SK-N-SH treated with all-trans-retinoic acid at 6 μM for 48 hours (cell line): Measurements from ENCODE around the gene TFCP2L1.

Experiments
- ATAC-seq: fragments of 200-7000 bp; cut with Tn5 transposase; 3 replicates; pipeline ENCODE4 v1.9.1; 2020; ENCODE audit warnings: mild to moderate bottlenecking, moderate library complexity
- ARNTL ChIP-seq: fragments of 450-650 bp; formaldehyde crosslinking; IDR thresholded peaks from 2 replicates; pipeline ENCODE4 v1.5.0; 2020; ENCODE audit warnings: low read depth, mild to moderate bottlenecking, moderate library complexity, borderline replicate concordance
- BACH2 ChIP-seq: fragments of 250-450 bp; sonication (Bioruptor Pico); IDR thresholded peaks from 2 replicates; pipeline ENCODE4 v1.9.0; 2021; ENCODE audit warnings: mild to moderate bottlenecking, borderline replicate concordance
- CREB5 ChIP-seq: fragments of 250-450 bp; sonication (Bioruptor Pico); IDR thresholded peaks from 2 replicates; pipeline ENCODE4 v1.5.1; 2020; ENCODE audit warnings: low read depth, mild to moderate bottlenecking, moderate library complexity
- CSDC2 ChIP-seq: fragments of 250-450 bp; sonication (Bioruptor Pico); IDR thresholded peaks from 2 replicates; pipeline ENCODE4 v1.5.0; 2020; ENCODE audit warnings: mild to moderate bottlenecking, moderate library complexity
- CSRNP3 ChIP-seq: fragments of 250-450 bp; sonication (Bioruptor Pico); IDR thresholded peaks from 2 replicates; pipeline ENCODE4 v1.5.1; 2021; ENCODE audit warnings: mild to moderate bottlenecking, moderate library complexity
- ESRRG ChIP-seq: fragments of 250-450 bp; sonication (Bioruptor Pico); IDR thresholded peaks from 2 replicates; pipeline ENCODE4 v1.6.1; 2021; ENCODE audit warnings: mild to moderate bottlenecking
- GLIS3 ChIP-seq: fragments of 250-450 bp; sonication (Bioruptor Pico); IDR thresholded peaks from 2 replicates; pipeline ENCODE4 v1.5.0; 2020; ENCODE audit warnings: mild to moderate bottlenecking, moderate library complexity
- ISL1 ChIP-seq: fragments of 250-450 bp; sonication (Bioruptor Pico); IDR thresholded peaks from 2 replicates; pipeline ENCODE4 v2.1.2; 2022; ENCODE audit warnings: mild to moderate bottlenecking, moderate library complexity
- OSR1 ChIP-seq: fragments of 250-450 bp; sonication (Bioruptor Pico); IDR thresholded peaks from 2 replicates; pipeline ENCODE4 v1.8.0; 2022; ENCODE audit warnings: moderate library complexity, mild to moderate bottlenecking, inconsistent platforms
- RARB ChIP-seq: fragments of 250-450 bp; sonication (Bioruptor Pico); IDR thresholded peaks from 2 replicates; pipeline ENCODE4 v1.8.0; 2021; ENCODE audit warnings: mild to moderate bottlenecking, moderate library complexity
- SNAI2 ChIP-seq: fragments of 250-450 bp; sonication (Bioruptor Pico); IDR thresholded peaks from 2 replicates; pipeline ENCODE4 v1.5.0; 2020; ENCODE audit warnings: mild to moderate bottlenecking, moderate library complexity
- TCF4 ChIP-seq: fragments of 250-450 bp; sonication (Bioruptor Pico); IDR thresholded peaks from 2 replicates; pipeline ENCODE4 v1.8.0; 2021; ENCODE audit warnings: mild to moderate bottlenecking, moderate library complexity, borderline replicate concordance
- TOX ChIP-seq: fragments of 250-450 bp; sonication (Bioruptor Pico); IDR thresholded peaks from 2 replicates; pipeline ENCODE4 v1.8.0; 2021; ENCODE audit warnings: mild to moderate bottlenecking, moderate library complexity, borderline replicate concordance
- TSHZ2 ChIP-seq: fragments of 250-450 bp; sonication (Bioruptor Pico); IDR thresholded peaks from 2 replicates; pipeline ENCODE4 v1.5.0; 2020; ENCODE audit warnings: mild to moderate bottlenecking, moderate library complexity
- ZFP3 ChIP-seq: fragments of 250-450 bp; sonication (Bioruptor Pico); IDR thresholded peaks from 2 replicates; pipeline ENCODE4 v1.5.0; 2020; ENCODE audit warnings: mild to moderate bottlenecking, moderate library complexity
- ZNF70 ChIP-seq: fragments of 450-650 bp; formaldehyde crosslinking; IDR thresholded peaks from 2 replicates; pipeline ENCODE4 v1.5.0; 2020; ENCODE audit warnings: mild to moderate bottlenecking, moderate library complexity
- ZNF8 ChIP-seq: fragments of 450-650 bp; formaldehyde crosslinking; IDR thresholded peaks from 2 replicates; pipeline ENCODE4 v1.5.0; 2020; ENCODE audit warnings: mild to moderate bottlenecking, moderate library complexity
- TF ChIP-seq, protein P1 (sequence below): fragments of 250-450 bp; sonication (Bioruptor Pico); IDR thresholded peaks from 2 replicates; pipeline ENCODE4 v1.8.0; 2021; ENCODE audit warnings: low read depth, mild to moderate bottlenecking, moderate library complexity, borderline replicate concordance

TFCP2L1 gene

DNA sequence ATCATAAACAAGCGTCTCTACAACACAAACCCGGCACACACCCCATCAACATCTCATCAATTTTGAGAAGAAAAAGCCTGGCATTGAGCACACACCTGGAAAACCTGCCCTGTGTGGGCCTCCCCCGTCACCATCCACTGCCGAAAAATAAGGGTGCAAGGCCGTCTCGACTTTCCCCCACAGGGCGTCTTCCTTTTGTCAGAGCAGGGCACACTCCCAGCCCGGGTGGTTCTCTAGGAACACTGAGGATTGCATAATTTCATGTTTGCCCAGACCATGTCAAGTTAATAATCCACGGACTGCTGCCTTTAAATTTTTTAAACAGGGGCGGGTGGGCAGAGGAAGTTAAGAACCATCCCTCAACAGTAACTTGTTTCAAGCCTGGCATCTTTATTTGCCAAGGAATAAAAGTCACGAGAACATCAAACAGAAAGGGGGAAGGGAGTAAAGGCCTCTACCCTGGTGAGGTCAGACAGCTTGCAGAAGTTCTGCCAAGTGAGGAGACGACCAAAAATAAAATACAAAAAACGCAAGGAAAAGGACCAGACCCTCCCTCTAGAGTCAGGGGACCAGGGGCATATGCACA is 2.1 kb downstream of the TFCP2L1 start:
- no peak for ATAC-seq
- TF ChIP-seq CREB5 (no peak), TOX (no peak), OSR1 (no peak), ZFP3 (no peak), ISL1 (CRISPR knock-in tag) (no peak)

DNA sequence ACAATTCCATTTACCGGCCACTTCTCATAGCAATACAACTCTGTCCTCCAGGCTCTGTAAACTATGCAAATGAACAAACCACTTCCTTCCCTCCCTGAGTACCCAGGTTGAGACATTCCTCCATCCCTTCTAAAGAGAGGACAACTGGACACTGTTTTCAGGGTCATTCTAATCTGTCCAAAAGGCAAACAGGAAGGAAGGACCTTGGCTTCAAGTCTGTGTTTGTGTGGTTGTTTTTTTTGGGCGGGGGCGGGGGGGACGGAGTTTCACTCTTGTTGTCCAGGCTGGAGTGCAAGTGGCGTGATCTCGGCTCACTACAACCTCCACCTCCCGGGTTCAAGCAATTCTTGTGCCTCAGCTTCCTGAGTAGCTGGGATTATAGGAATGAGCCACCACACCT is 3.3 kb downstream of the TFCP2L1 start:
- ATAC-seq: no peak
- TF ChIP-seq ZNF70 (CRISPR knock-in tag) (no peak), ESRRG (CRISPR knock-in tag) (no peak), RARB (CRISPR knock-in tag) (no peak), ZNF8 (CRISPR knock-in tag) (no peak), ARNTL (CRISPR knock-in tag) (no peak), ZFP3 (no peak), TSHZ2 (CRISPR knock-in tag) (no peak)
- TF ChIP-seq, protein P1, sequence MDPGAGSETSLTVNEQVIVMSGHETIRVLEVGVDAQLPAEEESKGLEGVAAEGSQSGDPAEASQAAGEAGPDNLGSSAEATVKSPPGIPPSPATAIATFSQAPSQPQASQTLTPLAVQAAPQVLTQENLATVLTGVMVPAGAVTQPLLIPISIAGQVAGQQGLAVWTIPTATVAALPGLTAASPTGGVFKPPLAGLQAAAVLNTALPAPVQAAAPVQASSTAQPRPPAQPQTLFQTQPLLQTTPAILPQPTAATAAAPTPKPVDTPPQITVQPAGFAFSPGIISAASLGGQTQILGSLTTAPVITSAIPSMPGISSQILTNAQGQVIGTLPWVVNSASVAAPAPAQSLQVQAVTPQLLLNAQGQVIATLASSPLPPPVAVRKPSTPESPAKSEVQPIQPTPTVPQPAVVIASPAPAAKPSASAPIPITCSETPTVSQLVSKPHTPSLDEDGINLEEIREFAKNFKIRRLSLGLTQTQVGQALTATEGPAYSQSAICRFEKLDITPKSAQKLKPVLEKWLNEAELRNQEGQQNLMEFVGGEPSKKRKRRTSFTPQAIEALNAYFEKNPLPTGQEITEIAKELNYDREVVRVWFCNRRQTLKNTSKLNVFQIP (CRISPR knock-in tag): no peak

DNA sequence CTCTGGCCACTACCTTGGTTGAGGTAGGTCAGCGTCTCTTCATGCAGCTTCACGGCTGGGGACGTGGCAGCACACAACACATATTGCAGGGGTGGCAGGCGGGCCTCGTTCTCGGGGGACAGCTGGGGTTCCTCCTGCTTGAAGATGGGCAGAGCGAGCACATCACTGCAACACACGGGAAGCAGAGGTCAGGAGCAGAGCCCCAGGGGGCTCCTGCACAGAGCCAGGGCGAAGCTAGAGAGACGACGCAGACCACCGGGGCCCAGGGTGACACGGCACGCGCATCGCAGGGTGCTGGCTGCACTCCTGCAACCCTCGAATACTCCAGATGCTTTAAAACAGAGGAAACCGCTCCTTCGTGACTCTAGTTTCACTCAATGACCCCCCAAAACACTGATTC is 3.9 kb downstream of the TFCP2L1 start:
- no peak for TF ChIP-seq TCF4 (CRISPR knock-in tag)
- no peak for TF ChIP-seq TOX
- TF ChIP-seq ISL1 (CRISPR knock-in tag): no peak
- no peak for TF ChIP-seq BACH2 (CRISPR knock-in tag)
- TF ChIP-seq ESRRG (CRISPR knock-in tag): no peak
- TF ChIP-seq GLIS3: no peak
- no peak for TF ChIP-seq SNAI2 (CRISPR knock-in tag)
- TF ChIP-seq CSDC2 (CRISPR knock-in tag): no peak
- TF ChIP-seq RARB (CRISPR knock-in tag): no peak
- TF ChIP-seq CSRNP3: no peak
- TF ChIP-seq TSHZ2 (CRISPR knock-in tag): no peak
- no peak for TF ChIP-seq ARNTL (CRISPR knock-in tag)
- TF ChIP-seq, all 23 proteins: peak for 0
- no peak for ATAC-seq
